WTC11 (cell line): ENCODE measurements around the gene LUC7L. TPM values are rescaled to one million over a fixed set of nuclear protein-coding genes. Genes with fewer than 3 reads are reported as not detected.

ENCODE experiments used
- ATAC-seq: fragments of 200-7000 bp; cut with Tn5 transposase; 2 replicates; pipeline ENCODE4 v1.10.0; 2021; ENCODE audit warnings: mild to moderate bottlenecking, moderate library complexity
- CTCF ChIA-PET: fragments of 300-600 bp; sonication (Branson Sonifier 250); formaldehyde crosslinking; loops from one replicate; lab custom pipeline; 2021; ENCODE audit warnings: antibody characterized with exemption; lab: Charles Lee
- POLR2A ChIA-PET: fragments of 350-600 bp; sonication (Branson Sonifier 250); formaldehyde crosslinking; loops from one replicate; lab custom pipeline; 2021; ENCODE audit warnings: antibody characterized with exemption; lab: Charles Lee
- DNase-seq: peaks from one replicate; pipeline ENCODE4 v3.0.0; 2021; ENCODE audit warnings: low spot score
- H3K27ac Mint-ChIP-seq: 2 replicates; pipeline ENCODE4 v1.8.0; 2021; ENCODE audit warnings: mixed read lengths
- H3K27me3 Mint-ChIP-seq: 2 replicates; pipeline ENCODE4 v1.8.0; 2021; ENCODE audit warnings: low read depth, mild to moderate bottlenecking, moderate library complexity, mixed read lengths
- H3K36me3 Mint-ChIP-seq: 2 replicates; pipeline ENCODE4 v1.8.0; 2021; ENCODE audit warnings: mixed read lengths
- H3K4me1 Mint-ChIP-seq: 2 replicates; pipeline ENCODE4 v1.8.0; 2022; ENCODE audit warnings: mixed read lengths
- H3K4me3 Mint-ChIP-seq: 2 replicates; pipeline ENCODE4 v1.8.0; 2021; ENCODE audit warnings: mild to moderate bottlenecking, moderate library complexity, mixed read lengths
- H3K9me3 Mint-ChIP-seq: 2 replicates; pipeline ENCODE4 v1.8.0; 2021; ENCODE audit warnings: mixed read lengths
- AR ChIP-seq: fragments of 250-450 bp; sonication (Bioruptor Pico); IDR thresholded peaks from 2 replicates; pipeline ENCODE4 v1.9.0; 2021; ENCODE audit warnings: mild to moderate bottlenecking
- ARID4B ChIP-seq: sonication (generic); formaldehyde crosslinking; IDR thresholded peaks from 2 replicates; pipeline ENCODE4 v1.8.0; 2023; ENCODE audit warnings: missing genetic modification reagents, mild to moderate bottlenecking, borderline replicate concordance
- CBFB ChIP-seq: sonication (generic); formaldehyde crosslinking; IDR thresholded peaks from 2 replicates; pipeline ENCODE4 v1.8.1; 2022; ENCODE audit warnings: mild to moderate bottlenecking, low read depth, missing genetic modification reagents
- IRF1 ChIP-seq: sonication (generic); formaldehyde crosslinking; IDR thresholded peaks from 2 replicates; pipeline ENCODE4 v1.8.0; 2023; ENCODE audit warnings: missing genetic modification reagents
- IRF2 ChIP-seq: sonication (generic); formaldehyde crosslinking; IDR thresholded peaks from 2 replicates; pipeline ENCODE4 v1.8.0; 2022; ENCODE audit warnings: low read depth, missing genetic modification reagents, borderline replicate concordance
- MLX ChIP-seq: sonication (generic); formaldehyde crosslinking; IDR thresholded peaks from 2 replicates; pipeline ENCODE4 v1.8.1; 2023; ENCODE audit warnings: mild to moderate bottlenecking, missing genetic modification reagents, moderate library complexity
- MXD4 ChIP-seq: fragments of 250-450 bp; sonication (Bioruptor Pico); IDR thresholded peaks from 2 replicates; pipeline ENCODE4 v1.8.0; 2021; ENCODE audit warnings: mild to moderate bottlenecking, moderate library complexity, borderline replicate concordance
- OVOL2 ChIP-seq: fragments of 250-450 bp; sonication (Bioruptor Pico); IDR thresholded peaks from 2 replicates; pipeline ENCODE4 v1.9.0; 2021; ENCODE audit warnings: mild to moderate bottlenecking, borderline replicate concordance
- PRRX2 ChIP-seq: fragments of 250-450 bp; sonication (Bioruptor Pico); IDR thresholded peaks from 2 replicates; pipeline ENCODE4 v1.8.0; 2021; ENCODE audit warnings: mild to moderate bottlenecking
- TP53 ChIP-seq: sonication (generic); formaldehyde crosslinking; IDR thresholded peaks from 2 replicates; pipeline ENCODE4 v1.8.1; 2023; ENCODE audit warnings: mild to moderate bottlenecking, missing genetic modification reagents
- USF1 ChIP-seq: sonication (generic); formaldehyde crosslinking; IDR thresholded peaks from 2 replicates; pipeline ENCODE4 v1.8.0; 2022; ENCODE audit warnings: mild to moderate bottlenecking, missing genetic modification reagents
- USF2 ChIP-seq: sonication (generic); formaldehyde crosslinking; IDR thresholded peaks from 2 replicates; pipeline ENCODE4 v1.8.1; 2023; ENCODE audit warnings: mild to moderate bottlenecking, missing genetic modification reagents, moderate library complexity
- ZNF232 ChIP-seq: sonication (generic); formaldehyde crosslinking; IDR thresholded peaks from 2 replicates; pipeline ENCODE4 v1.8.0; 2022; ENCODE audit warnings: mild to moderate bottlenecking, missing genetic modification reagents
- ZNF263 ChIP-seq: sonication (generic); formaldehyde crosslinking; IDR thresholded peaks from 2 replicates; pipeline ENCODE4 v1.8.1; 2022; ENCODE audit warnings: low read depth, mild to moderate bottlenecking, moderate library complexity, missing genetic modification reagents
- ZNF396 ChIP-seq: fragments of 250-450 bp; sonication (Bioruptor Pico); IDR thresholded peaks from 2 replicates; pipeline ENCODE4 v1.8.0; 2021; ENCODE audit warnings: mild to moderate bottlenecking, moderate library complexity, borderline replicate concordance
- ZNF416 ChIP-seq: fragments of 250-450 bp; sonication (Bioruptor Pico); IDR thresholded peaks from 2 replicates; pipeline ENCODE4 v1.9.0; 2021; ENCODE audit warnings: mild to moderate bottlenecking, inconsistent platforms
- ZSCAN18 ChIP-seq: fragments of 250-450 bp; sonication (Bioruptor Pico); IDR thresholded peaks from 2 replicates; pipeline ENCODE4 v2.1.2; 2022; ENCODE audit warnings: mild to moderate bottlenecking, moderate library complexity
- total RNA-seq: library from RNA; stranded (reverse); gene quantifications from 3 replicates; pipeline ENCODE4 v1.2.3, GENCODE V29; 2021

Gene LUC7L
- total RNA-seq, 1 experiment from 2014 or later = 111 TPM

GRCh38 chr16:261031-261691 is 31.9 kb upstream of the LUC7L start (continued):
- no peak for TF ChIP-seq AR (CRISPR knock-in tag)

- H3K36me3 Mint-ChIP-seq = peaks cover 18% of the 10 kb centered on the region
- no peaks in the 10 kb centered on the region for H3K9me3 Mint-ChIP-seq
- no peak for DNase-seq
- ChIA-PET CTCF (no interaction called here), POLR2A (no interaction called here)
- no peak for TF ChIP-seq IRF2 (CRISPR knock-in tag)
- TF ChIP-seq ZNF263 (CRISPR knock-in tag) = no peak
- no peak for TF ChIP-seq AR (CRISPR knock-in tag)
- TF ChIP-seq OVOL2 (CRISPR knock-in tag) = no peak
- TF ChIP-seq ZNF396 (CRISPR knock-in tag) = no peak
- TF ChIP-seq PRRX2 (CRISPR knock-in tag) = no peak
- no peak for TF ChIP-seq TP53 (CRISPR knock-in tag)
- H3K4me3 Mint-ChIP-seq = no peak overlapping the region
- no peaks in the 10 kb centered on the region for H3K27me3 Mint-ChIP-seq
- H3K27ac Mint-ChIP-seq = no peak overlapping the region
- H3K4me1 Mint-ChIP-seq = no peaks in the 10 kb centered on the region
- no peak for ATAC-seq
Measured at GRCh38 chr16:260326-260725, 31.1 kb upstream of the LUC7L start.

- H3K9me3 Mint-ChIP-seq = no peaks in the 10 kb centered on the region
- no peaks in the 10 kb centered on the region for H3K4me1 Mint-ChIP-seq
- H3K4me3 Mint-ChIP-seq = no peak overlapping the region
- H3K27me3 Mint-ChIP-seq = no peaks in the 10 kb centered on the region
- ChIA-PET POLR2A (no interaction called here), CTCF (no interaction called here)
- no peak for ATAC-seq
- no peak overlapping the region for H3K27ac Mint-ChIP-seq
- peaks cover 22% of the 10 kb centered on the region for H3K36me3 Mint-ChIP-seq
- DNase-seq = no peak
- TF ChIP-seq MLX (CRISPR knock-in tag) (no peak), USF1 (no peak), ZSCAN18 (CRISPR knock-in tag) (no peak), IRF1 (CRISPR knock-in tag) (no peak), ZNF416 (CRISPR knock-in tag) (no peak), ZNF232 (no peak), MXD4 (CRISPR knock-in tag) (no peak), USF2 (CRISPR knock-in tag) (no peak), ARID4B (CRISPR knock-in tag) (no peak), CBFB (CRISPR knock-in tag) (no peak), ZNF263 (CRISPR knock-in tag) (no peak)
Measured at GRCh38 chr16:259814-260253, 30.6 kb upstream of the LUC7L start.
